HG03280 (cell line): ENCODE results near the gene SETD5.

Experiments used
- ATAC-seq: cut with Tn5 transposase; IDR thresholded peaks from one replicate; pipeline ENCODE4 v1.9.1; 2021; ENCODE audit warnings: mild to moderate bottlenecking, moderate library complexity; ENCODE audit not compliant: unreplicated experiment

Gene SETD5

DNA sequence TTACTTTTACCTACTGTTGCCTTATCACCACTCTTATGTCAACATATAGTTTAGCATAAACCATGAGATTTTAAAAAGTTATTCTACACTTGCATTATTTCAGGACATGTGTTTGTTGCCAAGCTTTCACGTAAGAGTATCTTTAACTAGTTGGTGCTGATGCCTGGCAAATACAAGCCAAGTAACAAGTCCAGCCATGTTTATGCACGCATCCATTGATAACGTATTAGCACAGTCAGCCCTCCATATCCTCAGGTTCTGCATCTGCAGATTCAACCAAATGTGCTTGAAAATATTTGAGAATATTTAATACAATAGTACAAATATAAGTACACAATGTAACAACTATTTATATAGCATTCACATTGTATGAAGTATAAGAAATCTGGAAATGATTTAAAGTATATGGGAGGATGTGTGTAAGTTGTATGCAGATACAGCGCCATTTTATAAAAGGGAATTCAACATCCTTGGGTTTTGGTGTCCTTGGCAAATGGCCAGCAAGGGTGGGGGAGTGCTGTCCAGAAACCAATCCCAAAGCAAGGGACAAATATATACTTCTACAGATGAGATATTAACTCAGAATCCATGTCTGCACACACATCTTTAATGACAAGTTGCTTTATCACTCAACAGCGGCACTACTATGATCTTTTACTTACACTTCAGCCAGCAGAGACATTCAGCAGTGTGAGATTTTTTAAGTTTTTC is 8.7 kb upstream of the SETD5 start:
- no peak for ATAC-seq

- ATAC-seq, result no peak
Observed at GRCh38 chr3:9390265-9390888, 7.0 kb upstream of the SETD5 start.

DNA sequence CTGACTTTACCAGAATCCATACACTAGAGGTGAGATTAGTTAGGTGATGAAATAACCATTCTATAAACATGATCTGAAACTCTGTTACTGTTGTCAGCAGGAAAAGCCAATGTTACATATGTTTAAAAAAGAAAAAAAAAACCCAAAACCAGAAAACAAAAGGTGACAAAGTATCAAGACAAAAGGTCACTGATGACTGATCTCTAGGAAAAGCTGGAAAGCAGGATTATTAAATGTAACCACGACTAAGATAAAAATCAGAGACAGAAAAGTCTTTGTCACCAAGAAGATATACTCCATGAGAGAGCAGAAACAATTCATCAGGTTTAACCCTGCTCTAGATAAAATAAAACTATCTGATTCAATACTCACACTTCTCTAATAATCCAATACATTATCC is 5.4 kb upstream of the SETD5 start:
- no peak for ATAC-seq

- ATAC-seq, result no peak
Observed at GRCh38 chr3:9395570-9396300, 1.7 kb upstream of the SETD5 start.

- peak; percentile 21 for ATAC-seq
Observed at GRCh38 chr3:9396301-9396631, 1.1 kb upstream of the SETD5 start.

DNA sequence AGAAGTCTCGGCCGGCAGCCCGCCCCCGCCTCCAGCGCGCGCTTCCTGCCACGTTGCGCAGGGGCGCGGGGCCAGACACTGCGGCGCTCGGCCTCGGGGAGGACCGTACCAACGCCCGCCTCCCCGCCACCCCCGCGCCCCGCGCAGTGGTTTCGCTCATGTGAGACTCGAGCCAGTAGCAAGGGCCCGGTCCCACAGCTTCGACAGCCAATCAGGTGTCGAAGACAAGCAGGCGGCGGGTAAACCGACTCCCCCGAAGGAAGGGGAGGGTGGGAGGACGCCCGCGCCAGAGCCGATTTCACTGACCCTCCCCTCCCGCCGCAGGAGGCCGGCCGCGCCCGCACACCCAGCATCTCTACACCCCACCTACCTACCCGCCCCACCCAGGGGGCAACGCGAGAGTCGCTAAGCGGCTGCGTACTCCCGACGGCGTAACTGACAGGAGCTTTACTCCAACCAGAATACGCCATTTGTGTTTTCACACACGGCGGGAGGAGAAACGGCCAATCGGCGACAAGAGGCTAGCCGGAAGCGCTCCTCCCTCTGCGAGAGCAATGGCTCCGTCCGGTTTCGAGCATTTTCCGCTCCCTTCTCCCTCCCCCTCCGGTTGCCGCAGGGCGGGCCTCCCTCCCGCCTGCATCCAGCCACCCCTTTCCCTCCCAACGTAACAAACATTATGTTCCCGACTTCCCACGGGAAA is 633 bp upstream of the SETD5 start:
- peak; percentile 66 for ATAC-seq

DNA sequence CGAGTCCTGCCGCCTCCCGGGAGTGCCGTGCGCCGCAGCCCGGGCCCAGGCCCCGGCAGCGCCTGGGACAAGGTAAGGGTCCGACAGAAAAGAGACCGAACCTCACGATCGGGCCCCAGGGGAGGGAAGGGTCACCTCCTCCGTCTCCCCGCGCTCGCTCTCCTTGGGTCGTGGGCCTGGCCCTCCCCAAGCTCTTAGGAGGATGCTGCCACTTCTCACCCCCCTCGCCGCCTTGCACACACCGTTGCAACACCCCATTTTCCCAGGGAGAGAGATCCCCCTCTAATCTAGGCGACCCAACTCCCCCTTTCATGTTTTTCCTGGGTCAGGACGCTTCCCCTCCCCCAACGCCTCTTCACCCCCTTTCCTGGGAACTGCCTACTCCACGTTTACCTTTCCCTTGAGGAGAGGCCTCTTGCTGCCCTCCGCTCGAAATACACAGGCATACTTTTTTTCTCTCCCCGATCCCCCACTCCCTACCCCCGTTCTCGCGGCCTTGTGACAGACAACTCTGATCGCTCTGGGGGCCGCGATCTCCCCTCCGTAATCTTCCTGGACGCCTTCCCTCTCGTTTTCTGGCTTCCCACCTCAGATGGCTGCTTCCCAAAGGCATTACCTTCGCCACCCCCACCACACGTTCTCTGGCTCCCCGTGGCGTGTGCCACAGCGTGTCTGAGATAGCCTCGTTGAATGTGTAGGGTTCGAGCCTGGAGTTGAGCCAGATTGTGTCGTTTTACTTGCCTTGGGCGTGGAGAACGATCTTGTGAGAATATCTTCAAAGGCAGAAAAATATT is 688 bp downstream of the SETD5 start:
- ATAC-seq, result no peak

DNA sequence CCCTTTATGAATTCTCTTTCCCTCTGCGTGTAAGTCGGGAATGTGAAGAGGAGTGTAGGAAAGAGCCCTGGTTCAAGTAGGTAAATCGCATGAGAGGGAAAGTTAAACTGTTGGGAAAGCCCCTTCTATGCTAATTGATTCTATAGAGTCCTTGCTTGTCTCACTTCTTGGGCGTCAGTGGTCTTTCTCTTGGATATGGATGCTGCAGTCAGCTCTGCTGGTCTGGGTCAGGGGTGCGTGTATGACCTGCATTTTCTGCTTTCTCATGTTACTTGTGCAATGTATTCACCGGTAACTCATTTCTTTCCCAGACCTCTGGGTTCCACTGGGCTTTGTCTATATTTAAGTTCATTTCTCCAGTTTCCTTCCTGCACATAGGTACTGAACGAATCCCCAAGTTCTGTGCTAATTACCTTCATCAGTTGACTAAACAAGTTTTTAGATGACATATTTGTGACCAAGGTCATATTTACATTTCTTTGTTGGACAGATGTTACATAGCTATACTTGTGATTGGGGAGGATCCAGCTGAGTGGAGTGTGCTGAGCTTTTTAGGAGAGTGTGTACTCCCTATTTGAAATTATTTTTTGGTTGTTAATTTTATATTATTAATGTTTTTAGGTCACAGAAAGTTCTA is 1.4 kb downstream of the SETD5 start:
- ATAC-seq, result no peak

DNA sequence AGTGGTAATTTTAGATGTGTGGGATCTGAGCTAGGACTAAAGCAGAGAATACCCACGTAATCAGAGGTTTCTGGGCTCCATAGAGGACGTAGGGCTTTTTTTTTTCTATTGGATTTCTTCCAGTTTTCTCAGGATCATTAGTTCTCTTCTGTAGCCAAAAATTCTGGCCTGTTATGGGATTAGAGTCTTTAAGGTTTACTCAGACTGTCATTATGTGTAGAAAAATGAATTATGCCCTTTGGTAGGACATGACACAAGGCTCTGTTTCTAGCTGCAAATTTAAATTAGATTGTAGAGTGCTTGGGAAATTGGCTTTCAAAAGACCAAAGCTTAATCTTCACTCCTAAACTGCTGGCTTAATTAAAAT is 1.9 kb downstream of the SETD5 start:
- no peak for ATAC-seq

- ATAC-seq, result no peak
Observed at GRCh38 chr3:9399746-9400145, 2.3 kb downstream of the SETD5 start.

DNA sequence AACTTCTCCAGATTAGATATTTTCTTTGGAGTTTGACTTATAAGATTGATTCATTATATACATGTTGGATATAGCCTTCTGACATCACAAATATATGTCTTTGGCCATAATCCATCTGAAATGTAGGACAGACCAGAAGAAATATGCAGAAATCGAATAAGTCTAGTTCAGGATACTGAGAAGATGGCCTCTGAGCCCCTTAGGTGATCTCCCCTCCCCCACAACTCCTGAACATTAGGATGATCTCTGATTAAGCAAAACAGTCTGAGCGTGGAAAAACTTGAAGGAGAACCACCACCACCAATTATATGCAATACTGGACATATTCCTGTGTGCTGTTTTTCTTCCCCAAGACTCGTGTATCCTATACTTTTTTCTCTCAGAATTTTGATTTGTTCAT is 3.2 kb downstream of the SETD5 start:
- ATAC-seq, result no peak

DNA sequence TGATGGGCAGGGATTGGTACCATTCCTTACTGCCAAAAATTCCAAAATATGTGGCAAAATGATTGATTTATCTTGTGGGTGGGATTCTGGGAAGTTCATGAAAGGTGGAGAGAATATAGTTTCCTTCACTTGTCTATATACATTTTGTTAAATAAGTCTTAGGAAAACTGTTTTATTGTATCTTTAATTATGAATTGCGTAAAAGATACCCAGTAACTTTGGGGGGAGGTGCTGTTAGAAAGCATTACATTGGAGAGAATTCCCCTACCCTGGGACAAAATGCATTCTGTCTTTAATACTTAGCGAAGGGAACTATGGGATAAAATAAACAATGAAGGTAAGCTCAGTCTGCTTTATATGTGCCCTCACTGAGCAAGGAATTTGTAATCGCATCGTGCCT is 4.6 kb downstream of the SETD5 start:
- ATAC-seq, result no peak

GRCh38 chr3:9402410-9403228 is 5.2 kb downstream of the SETD5 start:
- ATAC-seq, result no peak

GRCh38 chr3:9403463-9403862 is 6.0 kb downstream of the SETD5 start:
- ATAC-seq, result no peak

GRCh38 chr3:9404680-9405079 is 7.3 kb downstream of the SETD5 start:
- ATAC-seq, result no peak

GRCh38 chr3:9405756-9406155 is 8.3 kb downstream of the SETD5 start:
- ATAC-seq, result no peak

DNA sequence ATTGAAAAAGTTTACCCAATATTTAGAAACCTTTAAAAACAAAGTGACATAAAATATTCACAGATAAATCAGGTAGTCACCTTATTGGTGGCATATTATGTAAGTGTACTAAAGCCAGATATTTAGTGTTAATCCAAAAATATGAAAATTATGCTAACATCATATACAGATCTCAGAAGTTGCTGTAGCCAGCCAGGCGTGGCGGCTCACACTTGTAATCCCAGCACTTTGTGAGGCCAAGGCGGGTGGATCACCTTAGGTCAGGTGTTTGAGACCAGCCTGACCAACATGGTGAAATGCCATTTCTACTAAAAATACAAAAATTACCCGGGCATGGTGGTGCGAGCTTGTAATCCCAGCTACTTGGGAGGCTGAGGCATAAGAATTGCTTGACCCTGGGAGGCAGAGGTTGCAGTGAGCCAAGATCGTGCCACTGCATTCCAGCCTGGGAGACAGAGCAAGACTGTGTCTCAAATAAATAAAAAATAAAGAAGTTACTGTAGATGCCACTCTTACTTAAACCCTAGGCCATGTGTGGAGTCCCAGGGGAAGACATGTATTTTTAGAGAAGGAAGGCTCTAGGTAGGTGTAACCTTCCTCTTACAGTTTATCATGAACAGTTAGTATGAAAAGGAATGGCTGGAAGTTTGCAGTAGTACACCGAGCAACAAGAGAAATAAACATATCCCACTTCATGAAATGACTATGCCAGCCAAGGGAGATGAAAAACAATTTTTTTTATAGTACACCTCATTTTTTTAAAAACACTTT is 9.6 kb downstream of the SETD5 start:
- ATAC-seq, result no peak

DNA sequence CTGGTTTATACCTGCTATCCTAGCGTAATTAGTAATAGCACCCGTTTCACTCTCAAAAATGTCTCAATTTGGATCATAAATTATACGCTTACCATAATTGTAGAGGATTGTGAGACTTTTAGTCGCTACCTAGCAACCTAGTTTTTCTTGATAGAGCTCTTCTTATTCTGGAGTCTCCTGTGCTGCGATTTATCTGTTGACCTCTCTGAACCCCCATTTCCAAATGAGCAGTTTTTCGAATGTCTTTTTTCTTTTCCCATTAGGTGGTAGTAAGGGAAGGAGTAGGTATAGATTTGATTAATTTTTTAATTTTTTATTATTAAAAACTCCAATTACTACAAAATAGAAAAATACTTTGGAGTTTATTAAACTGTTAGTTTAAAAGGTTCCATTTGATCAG is 10.6 kb downstream of the SETD5 start:
- ATAC-seq, result no peak

DNA sequence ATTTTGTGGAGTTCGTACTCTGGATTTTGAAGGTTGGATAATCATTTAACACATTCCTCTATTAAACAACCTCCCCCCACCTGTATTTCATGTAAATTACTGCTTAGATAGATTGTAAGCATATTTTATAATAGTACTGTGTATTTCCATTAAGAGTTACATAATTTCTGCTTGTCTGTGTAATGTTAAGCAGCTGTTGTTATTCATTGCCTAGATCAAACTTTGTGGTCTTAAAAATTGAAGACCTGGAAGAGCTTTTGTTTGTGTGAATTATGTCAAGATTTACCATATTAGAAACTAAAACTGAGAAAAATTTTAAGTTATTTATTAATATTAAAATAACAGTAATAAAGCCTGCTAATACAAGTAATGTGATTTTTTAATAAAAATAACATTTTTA is 11.1 kb downstream of the SETD5 start:
- ATAC-seq, result no peak
